ENCODE measurements around the gene UGT1A8.
"Not testable (repeated sequence)": the region's sequence is repeated elsewhere in the genome, so short reads cannot be mapped to it uniquely, and the experiment has no call there.

UGT1A8 gene

GRCh38 chr2:233617476-233617875 lies at the start of gene UGT1A8:
UGT1A8 (plus strand) TSS chr2:233617633; CDS start chr2:233617708, 75 bp downstream.
- not testable (repeated sequence) for DNase-seq (ENCODE audit: low read depth in 1 of 2, low spot score in 1 of 2)

GRCh38 chr2:233571001-233571400 lies 46.4 kb upstream of the UGT1A8 start:
- DNase-seq (ENCODE audit: low read depth in 1 of 2, low spot score in 1 of 2): no peak

- DNase-seq (ENCODE audit: low read depth in 1 of 2, low spot score in 1 of 2): no peak
Measured at GRCh38 chr2:233571462-233571861, 46.0 kb upstream of the UGT1A8 start.

GRCh38 chr2:233572468-233572867 lies 45.0 kb upstream of the UGT1A8 start:
- no peak for DNase-seq (ENCODE audit: low read depth in 1 of 2, low spot score in 1 of 2)

GRCh38 chr2:233577341-233577740 lies 40.1 kb upstream of the UGT1A8 start:
- DNase-seq (ENCODE audit: low read depth in 1 of 2, low spot score in 1 of 2): not testable (repeated sequence)

GRCh38 chr2:233583217-233583965 lies 34.0 kb upstream of the UGT1A8 start:
- DNase-seq (ENCODE audit: low read depth in 1 of 2, low spot score in 1 of 2): not testable (repeated sequence)

- DNase-seq (ENCODE audit: low read depth in 1 of 2, low spot score in 1 of 2): no peak
Measured at GRCh38 chr2:233584210-233584609, 33.2 kb upstream of the UGT1A8 start.

GRCh38 chr2:233588400-233588799 lies 29.0 kb upstream of the UGT1A8 start:
- DNase-seq (ENCODE audit: low read depth in 1 of 2, low spot score in 1 of 2): no peak

GRCh38 chr2:233592706-233593105 lies 24.7 kb upstream of the UGT1A8 start:
- DNase-seq (ENCODE audit: low read depth in 1 of 2, low spot score in 1 of 2): not testable (repeated sequence)

- DNase-seq (ENCODE audit: low read depth in 1 of 2, low spot score in 1 of 2): no peak
Measured at GRCh38 chr2:233593201-233593600, 24.2 kb upstream of the UGT1A8 start.

GRCh38 chr2:233597522-233597921 lies 19.9 kb upstream of the UGT1A8 start:
- no peak for DNase-seq (ENCODE audit: low read depth in 1 of 2, low spot score in 1 of 2)

- DNase-seq (ENCODE audit: low read depth in 1 of 2, low spot score in 1 of 2): no peak
Measured at GRCh38 chr2:233598952-233599351, 18.5 kb upstream of the UGT1A8 start.

GRCh38 chr2:233600386-233600785 lies 17.0 kb upstream of the UGT1A8 start:
- DNase-seq (ENCODE audit: low read depth in 1 of 2, low spot score in 1 of 2): no peak

- no peak for DNase-seq (ENCODE audit: low read depth in 1 of 2, low spot score in 1 of 2)
Measured at GRCh38 chr2:233602076-233602475, 15.4 kb upstream of the UGT1A8 start.

GRCh38 chr2:233603520-233603919 lies 13.9 kb upstream of the UGT1A8 start:
- no peak for DNase-seq (ENCODE audit: low read depth in 1 of 2, low spot score in 1 of 2)

- DNase-seq (ENCODE audit: low read depth in 1 of 2, low spot score in 1 of 2): no peak
Measured at GRCh38 chr2:233604826-233605225, 12.6 kb upstream of the UGT1A8 start.

GRCh38 chr2:233605680-233606079 lies 11.8 kb upstream of the UGT1A8 start:
- no peak for DNase-seq (ENCODE audit: low read depth in 1 of 2, low spot score in 1 of 2)

- DNase-seq (ENCODE audit: low read depth in 1 of 2, low spot score in 1 of 2): no peak
Measured at GRCh38 chr2:233611284-233611683, 6.1 kb upstream of the UGT1A8 start.

GRCh38 chr2:233620204-233620603 lies 2.8 kb downstream of the UGT1A8 start:
- DNase-seq (ENCODE audit: low read depth in 1 of 2, low spot score in 1 of 2): no peak

- not testable (repeated sequence) for DNase-seq (ENCODE audit: low read depth in 1 of 2, low spot score in 1 of 2)
Measured at GRCh38 chr2:233621863-233622262, 4.4 kb downstream of the UGT1A8 start.

- DNase-seq (ENCODE audit: low read depth in 1 of 2, low spot score in 1 of 2): no peak
Measured at GRCh38 chr2:233627331-233628025, 10.0 kb downstream of the UGT1A8 start.

GRCh38 chr2:233636306-233636705 lies 18.9 kb downstream of the UGT1A8 start, which contains the start of gene UGT1A10:
UGT1A10 (plus strand) TSS chr2:233636448; CDS start chr2:233636523, 75 bp downstream.
- DNase-seq (ENCODE audit: low read depth in 1 of 2, low spot score in 1 of 2): not testable (repeated sequence)

Data from activated CD4-positive, alpha-beta T cell treated with anti-CD3 and anti-CD28 coated beads, Interleukin-2, amount 50 U/mL, for 24 hours (primary cell).